GM19328 (cell line): ENCODE measurements around the gene PANX2.
"Not testable (repeated sequence)": the region's sequence is repeated elsewhere in the genome, so short reads cannot be mapped to it uniquely, and the experiment has no call there.

Source experiments
- ATAC-seq: cut with Tn5 transposase; IDR thresholded peaks from one replicate; pipeline ENCODE4 v1.9.1; 2021; ENCODE audit warnings: mild to moderate bottlenecking, moderate library complexity; ENCODE audit not compliant: unreplicated experiment

PANX2 gene

DNA sequence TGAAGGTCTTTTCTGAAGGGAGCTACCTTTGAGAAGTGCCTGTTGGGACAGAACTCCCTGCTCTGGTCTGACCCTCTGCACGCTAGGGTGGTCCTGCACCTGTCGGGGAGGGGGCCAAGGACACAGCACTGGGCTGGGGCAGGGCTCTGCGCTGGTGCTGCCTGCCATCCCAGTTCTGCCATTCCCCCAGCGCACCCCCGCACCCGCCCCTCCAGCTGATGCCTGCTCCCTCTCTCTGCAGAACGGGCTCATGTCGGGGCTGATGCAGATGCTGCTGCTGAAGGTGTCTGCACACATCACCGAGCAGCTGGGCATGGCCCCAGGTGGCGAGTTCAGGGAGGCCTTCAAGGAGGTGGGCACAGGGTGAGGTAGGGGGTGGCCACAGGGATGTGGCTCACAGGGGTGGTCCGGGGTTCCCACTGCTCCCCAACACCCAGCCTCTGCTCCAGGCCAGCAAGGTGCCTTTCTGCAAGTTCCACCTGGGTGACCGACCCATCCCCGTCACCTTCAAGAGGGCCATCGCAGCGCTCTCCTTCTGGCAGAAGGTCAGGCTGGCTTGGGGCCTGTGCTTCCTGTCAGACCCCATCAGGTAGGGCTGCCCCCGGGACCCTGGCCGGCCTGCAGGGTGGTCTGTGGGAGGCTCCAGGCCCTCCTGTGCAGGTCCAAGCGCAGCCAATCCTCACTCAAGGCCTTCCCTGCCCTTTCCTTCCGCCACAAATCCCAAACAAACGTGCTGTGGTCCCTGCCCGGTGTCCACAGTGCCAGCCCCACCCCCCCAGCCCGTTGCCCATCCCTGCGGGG lies 26.7 kb downstream of the PANX2 start:
- ATAC-seq, result no peak

DNA sequence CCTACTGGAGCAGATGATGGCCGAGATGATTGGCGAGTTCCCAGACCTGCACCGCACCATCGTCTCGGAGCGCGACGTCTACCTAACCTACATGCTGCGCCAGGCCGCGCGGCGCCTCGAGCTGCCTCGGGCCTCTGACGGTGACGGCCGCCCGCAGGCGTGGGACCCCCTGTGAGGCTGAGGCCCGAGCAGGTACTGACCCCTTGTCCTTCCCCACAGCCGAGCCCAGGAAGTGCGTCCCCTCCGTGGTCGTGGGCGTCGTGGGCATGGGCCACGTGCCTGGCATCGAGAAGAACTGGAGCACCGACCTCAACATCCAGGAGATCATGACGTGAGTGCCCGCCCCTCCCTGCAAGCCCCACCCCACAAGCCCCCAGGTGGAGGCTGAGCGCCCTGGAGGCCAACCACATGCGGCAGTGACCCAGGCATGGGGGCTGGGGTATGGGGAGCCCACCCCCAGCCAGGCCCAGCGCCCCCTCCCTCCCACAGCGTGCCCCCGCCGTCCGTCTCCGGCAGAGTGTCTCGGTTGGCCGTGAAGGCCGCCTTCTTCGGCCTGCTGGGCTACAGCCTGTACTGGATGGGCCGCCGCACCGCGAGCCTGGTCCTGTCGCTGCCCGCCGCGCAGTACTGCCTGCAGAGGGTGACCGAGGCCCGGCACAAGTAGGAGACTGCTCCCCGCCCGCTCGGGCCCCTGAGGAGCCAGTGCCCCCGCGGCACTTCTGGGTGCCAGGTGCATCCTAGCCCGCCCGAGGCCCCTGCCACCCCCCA lies 27.5 kb downstream of the PANX2 start:
- ATAC-seq, result no peak

DNA sequence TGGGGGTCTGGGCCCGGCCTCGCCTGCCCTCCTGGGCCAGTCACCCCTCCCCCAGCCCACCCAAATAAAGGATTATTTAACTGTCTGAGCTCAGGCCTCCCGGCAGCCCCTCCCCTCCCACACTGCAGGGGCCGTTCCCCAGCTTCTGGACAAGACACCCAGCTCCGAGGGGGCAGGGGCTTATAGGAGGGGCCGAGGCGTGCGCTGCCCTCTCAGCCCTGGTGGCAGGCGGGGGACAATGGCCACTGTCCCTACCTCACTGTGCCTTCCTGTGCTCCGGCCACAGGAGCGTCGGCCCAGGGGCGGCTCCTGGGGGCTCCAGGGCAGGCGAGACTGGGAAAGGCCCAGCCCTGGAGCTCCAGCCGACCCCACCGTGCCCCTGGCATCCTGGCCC lies 28.1 kb downstream of the PANX2 start:
- ATAC-seq, result no peak

DNA sequence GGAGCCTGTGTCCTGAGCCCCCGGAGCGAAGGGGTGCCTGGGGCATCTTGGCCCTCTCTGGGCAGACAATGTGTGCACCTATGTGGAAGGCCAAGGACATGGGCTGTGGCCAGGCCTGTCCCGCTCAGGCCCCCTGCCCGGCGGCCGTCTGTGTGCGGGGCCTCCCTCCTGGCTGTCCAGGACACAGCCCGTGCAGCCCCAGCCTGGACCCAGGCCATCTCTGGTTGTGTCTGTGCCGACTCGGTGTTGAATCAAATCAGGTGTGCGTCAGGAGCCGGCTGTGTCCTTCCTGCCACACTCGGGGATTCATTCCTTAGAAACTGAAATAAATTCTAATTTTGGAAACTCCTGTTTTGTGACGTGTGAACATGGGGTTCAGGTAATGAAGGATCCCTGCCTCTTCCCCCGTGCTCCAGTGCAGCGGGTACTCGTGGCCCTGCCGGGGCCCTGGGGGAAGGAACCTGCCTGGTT lies 28.8 kb downstream of the PANX2 start:
- ATAC-seq, result no peak

DNA sequence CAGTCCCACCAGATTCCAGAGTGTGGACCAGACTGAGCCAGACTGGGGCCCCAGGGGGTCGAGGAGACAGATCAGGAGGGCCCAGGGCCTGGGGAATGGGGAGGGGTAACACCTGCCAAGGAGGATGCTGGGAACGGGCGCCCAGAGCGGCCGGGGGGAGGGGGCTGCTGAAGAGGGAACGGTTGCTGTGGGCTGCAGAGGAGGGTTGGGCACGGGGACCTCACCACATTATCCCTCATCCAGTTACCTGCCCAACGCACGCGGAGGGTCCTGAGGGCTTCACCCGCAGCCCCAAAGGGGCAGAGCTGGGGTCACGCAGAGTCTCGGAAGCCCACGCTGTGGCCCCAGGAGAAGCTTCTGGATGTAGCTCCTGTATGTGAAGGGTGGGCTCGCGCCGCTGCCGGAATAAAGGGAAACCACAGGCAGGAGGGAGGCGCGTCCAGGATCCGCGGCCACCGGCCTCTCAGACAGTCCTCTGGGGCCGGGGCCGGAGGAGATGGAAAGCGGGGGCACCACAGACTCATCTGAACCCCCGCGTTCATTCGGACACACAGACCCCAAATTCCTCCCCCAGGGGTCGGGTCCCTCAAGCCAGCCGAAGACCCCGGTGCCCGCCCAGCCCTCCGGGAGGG lies 29.4 kb downstream of the PANX2 start:
- ATAC-seq, result no peak

DNA sequence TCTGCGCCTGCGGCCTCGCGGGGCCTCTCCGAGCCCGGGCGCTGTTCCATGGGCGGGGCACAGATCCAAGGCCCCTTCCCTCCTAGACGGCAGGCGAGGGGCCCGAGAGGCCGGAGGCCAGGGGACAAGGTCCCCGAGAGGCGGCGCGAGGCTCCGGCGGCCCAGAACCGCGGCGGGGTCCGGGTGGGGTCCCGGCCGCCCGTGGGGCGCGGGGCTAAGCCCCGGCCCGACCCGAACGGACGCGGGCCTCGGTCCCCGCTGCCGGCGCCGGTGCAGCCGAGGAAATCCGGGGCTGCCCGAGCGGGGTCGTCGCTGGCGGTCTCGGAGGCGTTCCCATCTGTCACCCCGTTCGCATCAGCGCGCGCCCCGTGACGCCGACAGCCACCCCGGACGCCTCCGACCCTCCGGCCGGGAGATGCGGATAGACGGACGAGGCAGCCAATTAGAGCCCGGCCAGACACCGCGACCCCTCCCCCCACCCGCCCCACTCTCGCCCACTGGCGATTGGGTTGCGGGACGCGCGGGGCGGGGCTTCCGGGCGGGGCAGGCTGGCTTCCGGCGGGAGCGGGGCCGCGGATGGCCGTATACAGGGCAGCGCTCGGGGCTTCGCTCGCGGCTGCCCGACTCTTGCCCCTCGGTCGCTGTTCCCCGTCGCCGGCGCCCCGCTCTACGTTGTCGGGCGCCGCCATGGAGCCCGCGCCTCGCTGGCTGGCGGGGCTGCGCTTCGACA lies 30.1 kb downstream of the PANX2 start, which contains the start of gene SELENOO:
TSS of gene SELENOO (plus strand) at position 551 of the 730 bp plus-strand sequence. CDS start at position 577, 26 bp downstream.
- ATAC-seq, result peak; percentile 63

DNA sequence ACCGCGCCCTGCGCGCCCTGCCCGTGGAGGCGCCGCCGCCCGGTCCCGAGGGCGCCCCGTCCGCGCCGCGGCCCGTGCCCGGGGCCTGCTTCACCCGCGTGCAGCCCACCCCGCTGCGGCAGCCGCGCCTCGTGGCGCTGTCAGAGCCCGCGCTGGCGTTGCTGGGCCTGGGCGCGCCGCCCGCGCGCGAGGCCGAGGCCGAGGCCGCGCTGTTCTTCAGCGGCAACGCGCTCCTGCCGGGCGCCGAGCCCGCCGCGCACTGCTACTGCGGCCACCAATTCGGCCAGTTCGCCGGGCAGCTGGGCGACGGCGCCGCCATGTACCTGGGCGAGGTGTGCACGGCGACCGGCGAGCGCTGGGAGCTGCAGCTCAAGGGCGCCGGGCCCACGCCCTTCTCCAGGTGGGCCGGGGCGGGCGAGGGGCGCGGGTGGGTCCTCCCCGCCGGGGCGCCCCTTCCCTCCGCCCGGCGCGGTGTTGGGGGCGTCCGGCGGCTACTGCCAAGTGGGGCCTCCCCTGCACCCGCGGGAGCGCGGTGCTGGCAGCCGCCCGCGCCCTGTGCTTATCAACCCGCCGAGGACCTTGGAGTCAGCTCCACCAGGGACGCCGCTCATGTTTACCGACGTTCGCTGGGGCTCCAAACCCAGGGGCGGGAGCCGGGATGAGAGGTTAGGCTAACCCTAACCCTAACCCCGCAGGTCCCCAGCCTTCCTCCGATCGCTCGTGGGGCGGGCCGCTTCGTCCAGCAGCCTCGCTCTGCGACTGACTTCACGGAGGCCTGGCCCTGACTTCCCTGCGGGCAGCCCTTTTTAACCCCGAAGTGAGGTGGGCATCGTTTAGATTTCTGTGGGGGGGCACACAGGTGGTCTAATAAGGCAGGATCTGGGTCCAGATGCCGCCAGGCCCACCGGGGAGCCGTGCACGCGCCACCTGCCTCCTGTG lies 30.9 kb downstream of the PANX2 start:
- peak; percentile 24 for ATAC-seq

DNA sequence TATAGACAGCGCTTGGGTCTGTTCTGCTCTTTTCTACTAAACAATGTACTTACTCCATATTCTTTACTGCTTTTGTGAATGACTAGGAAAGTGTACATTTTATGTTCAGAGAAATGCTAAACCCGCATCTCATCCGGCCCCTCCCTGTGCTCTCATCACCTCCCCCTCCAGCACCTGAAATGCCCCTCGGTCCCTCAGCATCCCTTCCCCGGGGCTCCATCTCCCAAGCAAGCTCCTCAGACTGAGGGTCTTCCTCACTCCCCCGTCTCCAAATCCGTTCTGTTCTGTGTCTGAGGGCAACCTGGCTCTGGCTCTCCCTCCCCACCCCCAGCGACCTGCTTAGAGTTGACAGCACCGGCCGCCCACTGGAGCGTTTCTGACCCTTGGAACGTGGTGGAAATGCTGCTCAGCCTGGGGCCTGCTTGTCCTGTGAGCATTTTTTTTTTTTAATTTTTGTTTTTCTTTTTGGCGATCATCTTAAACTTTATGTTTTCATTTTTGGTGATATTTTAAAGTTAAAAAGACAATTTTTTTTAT lies 31.7 kb downstream of the PANX2 start:
- no peak for ATAC-seq

DNA sequence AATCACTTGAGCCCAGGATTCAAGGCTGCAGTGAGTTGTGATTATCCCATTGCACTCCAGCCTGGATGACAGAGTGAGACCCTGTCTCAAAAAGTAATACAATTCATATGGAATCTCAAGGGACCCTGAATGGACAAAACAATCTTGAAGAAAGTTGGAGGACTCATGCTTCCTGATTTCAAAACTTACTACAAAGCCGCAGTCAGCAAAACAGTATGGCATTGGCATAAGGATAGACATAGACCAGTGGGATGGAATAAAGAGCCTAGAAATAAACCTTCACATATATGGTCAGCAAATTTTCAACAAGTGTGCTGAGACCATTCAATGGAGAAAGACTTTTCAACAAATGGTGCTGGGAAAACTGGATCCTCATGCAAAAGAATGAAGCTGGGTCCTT lies 32.8 kb downstream of the PANX2 start:
- ATAC-seq, result no peak

DNA sequence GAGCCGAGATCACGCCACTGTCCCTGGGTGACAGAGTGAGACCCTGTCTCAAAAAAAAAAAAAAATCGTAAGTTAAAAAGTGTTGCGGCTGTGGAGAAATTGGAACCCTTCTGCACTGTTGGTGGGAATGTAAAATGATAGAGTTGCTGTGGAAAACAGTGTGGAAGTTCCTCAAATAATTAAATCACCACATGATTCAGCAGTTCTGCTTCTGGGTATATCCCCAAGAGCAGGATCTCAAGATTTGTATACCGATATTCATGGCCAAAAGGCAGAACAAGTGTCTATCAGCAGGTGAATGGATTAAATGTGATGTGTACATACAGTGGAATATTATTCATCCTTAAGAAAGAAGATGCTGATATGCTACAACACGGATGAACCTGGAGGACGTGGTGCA lies 34.0 kb downstream of the PANX2 start:
- no peak for ATAC-seq

DNA sequence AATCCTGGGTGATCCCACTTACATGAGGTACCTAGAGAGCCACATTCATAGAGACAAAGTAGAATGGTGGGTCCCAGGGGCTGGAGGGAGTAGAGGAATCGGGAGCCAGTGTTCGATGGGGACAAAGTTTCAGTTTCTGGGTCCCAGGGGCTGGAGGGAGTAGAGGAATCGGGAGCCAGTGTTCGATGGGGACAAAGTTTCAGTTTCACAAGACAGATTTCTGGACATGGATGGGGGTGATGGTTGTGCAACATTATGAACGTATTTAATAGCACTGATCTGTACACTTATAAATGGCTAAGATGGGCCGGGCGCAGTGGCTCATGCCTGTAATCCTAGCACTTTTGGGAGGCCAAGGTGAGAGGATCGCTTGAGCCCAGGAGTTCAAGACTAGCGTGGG lies 34.5 kb downstream of the PANX2 start:
- not testable (repeated sequence) for ATAC-seq

DNA sequence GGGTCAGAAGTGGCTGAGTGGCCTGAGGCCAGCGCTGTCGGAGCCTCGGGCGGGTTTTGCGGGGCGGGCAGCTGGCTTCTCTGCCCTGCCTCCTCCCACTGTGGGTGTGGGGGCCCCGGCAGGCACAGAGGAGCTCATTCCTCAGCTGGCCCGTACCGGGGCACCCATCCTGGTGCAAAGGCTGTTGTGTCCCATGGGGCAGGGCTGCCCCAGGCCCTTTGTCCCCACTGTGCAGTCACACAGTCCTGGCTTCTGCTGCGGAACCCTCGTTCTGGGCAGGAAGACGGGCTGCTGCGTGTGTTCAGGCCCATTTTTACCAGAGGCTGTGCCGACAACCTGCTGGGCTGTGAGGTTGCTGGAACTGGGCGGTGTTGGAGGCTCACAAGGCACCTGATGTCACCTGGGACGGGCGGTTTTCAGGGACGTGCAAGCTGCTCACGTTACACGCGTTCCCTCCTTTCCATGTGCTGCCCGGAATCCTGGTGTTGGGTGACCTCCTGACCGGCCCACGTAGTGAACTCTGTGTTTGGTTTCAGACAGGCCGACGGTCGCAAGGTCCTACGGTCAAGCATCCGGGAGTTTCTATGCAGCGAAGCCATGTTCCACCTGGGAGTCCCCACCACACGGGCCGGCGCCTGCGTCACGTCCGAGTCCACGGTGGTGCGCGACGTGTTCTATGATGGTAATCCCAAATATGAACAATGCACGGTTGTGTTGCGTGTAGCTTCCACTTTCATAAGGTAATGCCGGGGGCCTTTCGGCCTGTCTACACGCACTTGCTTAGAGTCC lies 35.4 kb downstream of the PANX2 start:
- no peak for ATAC-seq

DNA sequence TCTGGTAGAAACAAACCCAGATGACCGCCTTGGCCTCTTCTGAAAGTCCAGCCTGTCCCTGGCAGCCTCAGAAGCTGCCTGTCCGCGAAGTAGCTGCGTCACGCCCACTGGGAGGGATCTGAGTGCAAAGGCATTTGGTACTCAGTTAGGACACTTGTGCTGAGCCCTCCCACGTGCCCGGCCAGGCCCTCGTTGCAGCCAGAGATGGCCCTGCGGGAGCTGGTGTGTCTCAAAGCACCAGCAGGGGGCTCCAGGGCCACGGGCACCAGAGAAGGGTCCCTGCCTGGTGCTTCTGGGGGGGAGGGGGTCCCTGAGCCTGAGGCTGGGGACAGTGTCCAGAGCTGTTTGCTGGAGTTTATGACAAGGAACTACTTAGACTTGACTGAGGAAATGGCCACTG lies 36.1 kb downstream of the PANX2 start:
- no peak for ATAC-seq

DNA sequence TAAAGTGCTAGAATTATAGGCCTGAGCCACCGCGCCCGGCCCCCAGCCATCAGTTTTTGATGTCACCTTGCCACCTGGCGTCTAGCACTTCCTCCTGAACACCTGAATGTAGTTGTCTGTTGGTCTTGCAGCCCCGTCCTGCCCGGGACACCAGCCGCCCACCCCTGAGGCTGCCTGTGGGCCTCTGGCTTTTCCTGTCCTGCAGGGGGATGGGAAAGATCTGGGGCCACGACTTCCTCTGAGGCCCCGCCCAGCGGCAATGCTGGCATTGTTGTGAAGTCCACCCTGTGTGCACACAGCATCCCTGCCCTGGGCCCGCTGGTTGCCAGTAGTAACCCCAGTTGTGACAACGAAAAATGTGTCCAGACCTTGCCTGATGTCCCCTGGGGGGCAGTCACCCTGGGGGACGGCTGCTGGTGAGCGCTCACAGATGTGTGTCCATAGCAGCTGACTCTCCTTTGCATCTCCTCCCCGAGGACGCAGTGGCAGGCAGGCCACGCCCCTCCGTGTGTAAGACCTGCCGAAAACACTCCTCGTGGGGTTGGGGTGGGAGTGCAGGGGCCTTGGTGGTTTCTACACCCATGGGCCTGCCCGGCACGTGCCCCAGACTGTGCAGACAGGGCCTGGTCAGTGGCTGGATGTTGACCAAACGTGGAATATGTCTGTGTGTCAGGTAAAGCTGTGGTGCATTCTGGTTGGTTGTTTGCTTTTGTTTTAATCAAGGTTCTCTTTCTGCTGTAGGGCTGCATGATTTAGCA lies 37.0 kb downstream of the PANX2 start:
- ATAC-seq, result no peak

DNA sequence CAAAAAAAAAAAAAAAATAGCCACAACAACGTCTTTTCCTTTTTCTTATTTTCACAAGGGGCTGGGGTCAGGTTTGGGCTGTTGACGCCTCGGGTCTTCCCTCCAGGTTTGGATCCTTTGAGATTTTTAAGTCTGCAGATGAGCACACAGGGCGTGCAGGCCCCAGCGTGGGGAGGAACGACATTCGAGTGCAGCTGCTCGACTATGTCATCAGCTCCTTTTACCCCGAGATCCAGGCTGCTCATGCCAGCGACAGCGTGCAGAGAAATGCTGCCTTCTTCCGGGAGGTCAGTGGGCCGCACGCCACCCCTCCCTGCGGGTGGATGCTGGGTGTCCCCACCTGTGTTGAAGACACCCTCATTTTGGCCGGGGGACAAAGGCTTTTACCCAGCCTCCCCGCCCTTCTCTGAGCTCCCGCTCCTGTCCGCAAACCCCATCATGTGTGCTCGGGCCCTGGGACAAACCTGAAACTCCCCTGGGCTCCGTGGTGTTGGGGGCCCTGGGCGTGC lies 38.0 kb downstream of the PANX2 start:
- no peak for ATAC-seq

DNA sequence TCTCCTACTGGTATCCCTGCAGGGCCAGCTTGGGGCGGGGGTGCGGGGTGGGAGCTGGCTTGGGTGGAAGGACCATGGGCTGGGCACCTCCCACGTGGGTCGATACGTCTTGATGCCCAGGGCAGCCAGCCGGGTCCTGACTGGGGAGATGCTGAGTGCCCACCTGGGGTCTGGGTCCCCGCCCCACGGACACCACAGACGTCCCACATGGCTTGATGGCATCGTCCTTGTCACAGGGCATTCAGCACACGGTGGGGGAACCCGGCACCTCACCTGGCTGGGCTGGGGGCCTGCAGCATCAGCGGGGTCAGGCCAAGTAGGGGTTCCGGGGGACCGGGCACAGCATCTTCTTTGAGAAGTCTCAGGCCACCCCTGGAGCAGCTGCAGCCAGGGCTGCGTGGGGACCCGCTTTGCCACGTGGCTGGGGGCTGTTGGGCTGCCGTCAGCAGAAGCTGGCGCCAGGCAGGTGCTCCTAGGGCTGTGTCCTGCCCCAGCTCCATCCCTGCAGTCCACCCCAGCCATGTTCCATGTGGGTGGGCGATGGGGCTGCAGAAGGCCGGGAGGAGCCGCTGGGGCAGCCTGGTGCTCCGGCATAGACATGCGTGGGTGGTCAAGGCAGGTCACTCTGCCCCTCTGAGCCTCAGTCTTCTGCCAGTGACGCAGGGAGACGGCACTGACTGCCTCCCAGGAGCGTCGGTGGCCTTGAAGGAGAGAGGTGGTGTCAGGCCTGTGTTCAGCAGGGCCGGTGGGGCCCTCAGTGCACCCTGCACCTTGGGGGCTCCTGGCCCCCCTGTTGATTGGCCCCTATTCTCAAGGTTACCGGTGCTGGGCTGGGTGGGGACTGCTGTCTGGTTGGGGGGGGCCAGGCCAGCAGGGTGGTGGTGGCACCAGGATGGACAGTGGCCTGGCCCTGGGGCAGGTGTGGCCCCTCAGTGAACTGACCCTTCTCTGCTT lies 38.7 kb downstream of the PANX2 start:
- ATAC-seq, result no peak

DNA sequence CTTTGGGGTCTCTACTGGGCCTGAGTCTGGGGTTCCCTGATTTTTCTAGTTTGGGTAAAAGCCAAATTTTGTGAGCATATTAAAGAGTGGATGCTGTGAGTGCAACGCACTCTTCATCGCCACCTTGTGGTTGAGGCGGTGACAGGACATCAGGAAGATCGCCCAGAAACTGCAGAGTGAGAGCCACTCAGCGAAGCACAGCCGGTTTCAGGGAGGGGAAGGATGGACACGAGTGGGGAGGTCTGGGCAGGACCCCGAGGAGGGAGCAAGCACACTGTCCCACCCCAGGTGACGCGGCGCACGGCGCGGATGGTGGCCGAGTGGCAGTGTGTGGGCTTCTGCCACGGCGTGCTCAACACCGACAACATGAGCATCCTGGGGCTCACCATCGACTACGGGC lies 39.4 kb downstream of the PANX2 start:
- ATAC-seq, result no peak
